ENCODE measurements around the gene LYZ. TPM values are rescaled to one million over a fixed set of nuclear protein-coding genes. Genes with fewer than 3 reads are reported as not detected.

LYZ gene
- total RNA-seq, 1 donor from 2014 or later: 0.37 TPM

DNA sequence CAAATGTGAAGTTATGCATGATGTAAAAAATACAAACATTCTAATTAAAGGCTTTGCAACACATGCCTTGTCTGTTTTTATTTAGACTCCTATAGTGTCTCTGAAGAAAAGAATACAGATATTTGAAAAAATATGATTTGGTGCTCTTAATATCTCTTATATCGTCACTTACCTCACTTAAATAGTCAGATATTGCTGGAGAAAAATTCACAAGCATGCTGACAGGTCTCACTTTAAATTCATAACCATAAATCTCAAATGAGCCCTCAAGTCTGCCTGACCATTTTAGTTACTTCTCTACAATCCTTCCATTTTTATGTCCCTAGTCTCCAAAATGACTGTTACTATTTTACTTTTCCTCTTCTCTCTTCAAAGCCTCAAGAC lies 6.0 kb downstream of the LYZ start:
- no peak for DNase-seq
- H3K4me1 Mint-ChIP-seq (ENCODE audit: low read depth, unreplicated experiment): no peaks in the 10 kb centered on the region
- peaks cover 2% of the 10 kb centered on the region for H3K9me3 Mint-ChIP-seq (ENCODE audit: unreplicated experiment)
- TF ChIP-seq, protein P1, sequence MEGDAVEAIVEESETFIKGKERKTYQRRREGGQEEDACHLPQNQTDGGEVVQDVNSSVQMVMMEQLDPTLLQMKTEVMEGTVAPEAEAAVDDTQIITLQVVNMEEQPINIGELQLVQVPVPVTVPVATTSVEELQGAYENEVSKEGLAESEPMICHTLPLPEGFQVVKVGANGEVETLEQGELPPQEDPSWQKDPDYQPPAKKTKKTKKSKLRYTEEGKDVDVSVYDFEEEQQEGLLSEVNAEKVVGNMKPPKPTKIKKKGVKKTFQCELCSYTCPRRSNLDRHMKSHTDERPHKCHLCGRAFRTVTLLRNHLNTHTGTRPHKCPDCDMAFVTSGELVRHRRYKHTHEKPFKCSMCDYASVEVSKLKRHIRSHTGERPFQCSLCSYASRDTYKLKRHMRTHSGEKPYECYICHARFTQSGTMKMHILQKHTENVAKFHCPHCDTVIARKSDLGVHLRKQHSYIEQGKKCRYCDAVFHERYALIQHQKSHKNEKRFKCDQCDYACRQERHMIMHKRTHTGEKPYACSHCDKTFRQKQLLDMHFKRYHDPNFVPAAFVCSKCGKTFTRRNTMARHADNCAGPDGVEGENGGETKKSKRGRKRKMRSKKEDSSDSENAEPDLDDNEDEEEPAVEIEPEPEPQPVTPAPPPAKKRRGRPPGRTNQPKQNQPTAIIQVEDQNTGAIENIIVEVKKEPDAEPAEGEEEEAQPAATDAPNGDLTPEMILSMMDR (IDR thresholded peaks at IDR 0.05; ENCODE audit: partially characterized antibody, unreplicated experiment): no peak
- H3K27me3 Mint-ChIP-seq (ENCODE audit: unreplicated experiment): no peaks in the 10 kb centered on the region
- H3K27ac Mint-ChIP-seq (ENCODE audit: unreplicated experiment): no peak overlapping the region
- H3K36me3 Mint-ChIP-seq (ENCODE audit: unreplicated experiment): no peaks in the 10 kb centered on the region
- H3K4me3 Mint-ChIP-seq (ENCODE audit: unreplicated experiment): no peak overlapping the region

DNA sequence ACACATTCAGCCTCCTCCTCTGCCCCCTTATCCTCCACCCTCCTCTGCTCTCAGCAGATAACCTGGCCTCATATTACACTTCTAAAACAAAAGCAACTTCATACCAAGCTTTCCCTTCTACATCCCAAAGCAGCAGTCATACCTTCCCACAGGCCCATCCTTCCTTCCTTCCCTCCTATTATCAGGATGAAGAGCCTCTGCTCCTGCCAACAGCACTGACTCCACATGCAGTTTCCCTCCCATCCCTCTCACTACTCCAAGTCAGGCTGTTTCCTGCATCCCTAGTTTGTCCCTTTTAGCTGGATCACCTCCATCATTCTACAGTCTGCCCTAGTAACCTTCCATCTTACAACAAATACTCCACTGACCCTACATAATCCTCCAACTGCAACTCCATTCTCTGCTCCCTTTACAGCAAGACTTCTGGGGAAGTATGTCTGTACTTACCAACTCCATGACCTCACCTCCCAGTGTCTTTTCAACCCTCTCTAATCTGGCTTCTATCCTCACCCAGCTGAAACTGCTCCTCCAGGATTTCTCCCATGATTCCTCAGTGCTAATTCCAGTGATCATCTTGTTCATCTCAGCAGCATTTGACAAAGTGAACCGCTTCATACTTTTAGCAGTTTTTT lies 6.5 kb downstream of the LYZ start:
- Mint-ChIP-seq H3K4me3 (ENCODE audit: unreplicated experiment) (no peak overlapping the region), H3K9me3 (ENCODE audit: unreplicated experiment) (peaks cover 2% of the 10 kb centered on the region), H3K27ac (ENCODE audit: unreplicated experiment) (no peak overlapping the region), H3K36me3 (ENCODE audit: unreplicated experiment) (no peaks in the 10 kb centered on the region), H3K4me1 (ENCODE audit: low read depth, unreplicated experiment) (peaks cover 2% of the 10 kb centered on the region), H3K27me3 (ENCODE audit: unreplicated experiment) (no peaks in the 10 kb centered on the region)
- DNase-seq: no peak
- TF ChIP-seq, protein P1 (IDR thresholded peaks at IDR 0.05; ENCODE audit: partially characterized antibody, unreplicated experiment): no peak

DNA sequence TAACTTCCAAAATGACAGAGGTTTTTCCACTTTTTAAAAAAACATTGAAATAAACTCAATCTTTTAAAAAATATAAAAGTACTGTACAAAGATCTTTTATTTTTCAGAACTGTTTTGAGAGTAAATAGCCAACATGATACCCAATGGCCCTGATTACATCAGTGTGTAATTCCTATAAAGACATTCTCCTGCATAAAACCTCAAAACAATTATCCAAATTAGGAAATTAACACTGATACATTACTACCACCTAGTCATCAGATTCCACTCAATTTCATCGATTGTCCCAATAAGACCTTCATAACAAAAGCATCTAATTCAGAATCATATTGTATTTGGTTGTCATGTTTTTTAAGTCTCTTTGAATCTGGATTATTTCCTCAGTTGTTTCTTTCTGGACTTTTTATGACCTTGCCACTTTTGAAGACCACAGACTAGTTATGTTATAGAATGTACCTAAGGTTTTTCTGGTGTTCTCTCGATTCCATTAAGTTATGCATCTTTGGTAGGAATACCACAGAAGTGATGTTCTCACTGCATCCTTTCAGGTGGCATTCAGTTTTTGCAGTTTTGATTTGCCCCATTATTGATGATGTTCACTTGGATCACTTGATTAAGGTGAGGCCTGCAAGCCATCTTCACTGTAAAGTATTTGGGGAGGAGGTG lies 7.3 kb downstream of the LYZ start:
- H3K36me3 Mint-ChIP-seq (ENCODE audit: unreplicated experiment): no peaks in the 10 kb centered on the region
- H3K9me3 Mint-ChIP-seq (ENCODE audit: unreplicated experiment): peaks cover 2% of the 10 kb centered on the region
- no peaks in the 10 kb centered on the region for H3K27me3 Mint-ChIP-seq (ENCODE audit: unreplicated experiment)
- DNase-seq: no peak
- TF ChIP-seq, protein P1 (IDR thresholded peaks at IDR 0.05; ENCODE audit: partially characterized antibody, unreplicated experiment): no peak
- H3K4me1 Mint-ChIP-seq (ENCODE audit: low read depth, unreplicated experiment): peaks cover 2% of the 10 kb centered on the region
- H3K4me3 Mint-ChIP-seq (ENCODE audit: unreplicated experiment): no peak overlapping the region
- no peak overlapping the region for H3K27ac Mint-ChIP-seq (ENCODE audit: unreplicated experiment)

DNA sequence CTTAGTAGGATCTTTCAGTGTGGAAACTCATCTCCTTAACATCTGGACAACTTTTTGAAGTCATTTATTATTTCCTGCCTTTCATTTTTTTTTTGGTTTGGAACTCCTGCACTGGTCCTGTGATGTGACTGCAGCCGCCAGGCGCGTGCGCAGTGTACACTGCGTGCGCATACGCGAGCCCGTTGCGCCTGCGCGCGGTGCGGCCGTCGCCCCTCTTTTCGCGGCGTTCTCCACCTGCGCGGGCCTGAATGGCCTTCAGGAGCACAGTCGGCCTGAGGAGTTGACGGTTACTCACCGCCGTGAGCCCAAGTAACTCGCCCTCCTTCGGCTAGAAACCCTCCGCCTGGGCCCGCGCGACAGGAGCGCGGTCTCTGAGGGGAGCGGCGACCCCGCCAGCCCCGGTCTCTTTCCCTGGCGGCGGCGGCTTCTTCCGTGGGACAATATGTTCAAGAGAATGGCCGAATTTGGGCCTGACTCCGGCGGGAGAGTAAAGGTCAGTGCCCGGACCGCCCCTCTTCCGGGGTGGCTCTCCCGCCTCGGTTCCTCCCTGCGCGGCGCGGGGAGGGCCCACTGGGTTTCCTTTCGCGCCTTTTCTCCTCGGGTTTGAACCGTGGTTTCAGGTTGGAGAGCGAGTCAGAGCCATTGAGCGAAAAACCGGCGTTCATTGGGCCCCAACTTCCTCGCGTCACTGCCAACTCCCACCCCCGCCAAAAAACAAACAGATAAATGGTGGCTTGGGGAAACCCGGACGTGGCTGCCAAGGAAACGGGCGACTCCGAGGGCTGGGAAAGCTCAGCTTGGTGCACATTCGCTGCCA lies 11.6 kb downstream of the LYZ start, which contains the start of gene YEATS4:
TSS of gene YEATS4 (plus strand) at position 213 of the 817 bp plus-strand sequence. CDS start at position 443, 230 bp downstream.
- peaks cover under 1% of the 10 kb centered on the region for H3K9me3 Mint-ChIP-seq (ENCODE audit: unreplicated experiment)
- H3K4me3 Mint-ChIP-seq (ENCODE audit: unreplicated experiment): peak within 1 kb of the TSS; percentile 95
- H3K36me3 Mint-ChIP-seq (ENCODE audit: unreplicated experiment): no peaks in the 10 kb centered on the region
- H3K4me1 Mint-ChIP-seq (ENCODE audit: low read depth, unreplicated experiment): peaks cover 2% of the 10 kb centered on the region
- peak; percentile 84 for DNase-seq
- peak within 1 kb of the TSS; percentile 90 for H3K27ac Mint-ChIP-seq (ENCODE audit: unreplicated experiment)
- TF ChIP-seq, protein P1 (IDR thresholded peaks at IDR 0.05; ENCODE audit: partially characterized antibody, unreplicated experiment): no peak
- no peaks in the 10 kb centered on the region for H3K27me3 Mint-ChIP-seq (ENCODE audit: unreplicated experiment)

All from glutamatergic neuron (in vitro differentiated cells).